NCI-H1694 (cell line): Measurements from ENCODE around the gene CEBPG.

Experiments used
- DNase-seq: peaks from one replicate; lab custom pipeline; 2025; lab: John Stamatoyannopoulos, UW

The CEBPG gene

GRCh38 chr19:33350538-33351309 is 22.8 kb upstream of the CEBPG start:
- DNase-seq = no peak

DNA sequence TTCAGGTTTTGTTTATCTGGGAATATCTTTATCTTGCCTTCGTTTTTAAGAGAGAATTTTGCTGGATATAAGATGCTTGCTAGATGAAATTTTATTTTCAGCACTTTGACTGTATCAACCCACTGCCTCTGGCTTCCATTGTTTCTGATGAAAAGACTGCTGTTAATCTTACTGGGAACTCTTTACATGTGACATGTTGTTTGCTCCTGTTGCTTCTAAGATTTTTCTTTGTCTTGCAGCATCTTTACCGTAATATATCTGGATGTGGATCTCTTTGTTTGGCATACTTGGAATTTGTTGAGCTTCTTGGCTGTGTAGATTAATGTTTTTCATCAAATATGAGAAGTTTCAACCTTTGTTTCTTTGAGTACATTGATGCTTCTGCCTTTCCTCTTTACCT is 18.0 kb upstream of the CEBPG start:
- no peak for DNase-seq

GRCh38 chr19:33357556-33357955 is 16.0 kb upstream of the CEBPG start:
- DNase-seq = no peak

DNA sequence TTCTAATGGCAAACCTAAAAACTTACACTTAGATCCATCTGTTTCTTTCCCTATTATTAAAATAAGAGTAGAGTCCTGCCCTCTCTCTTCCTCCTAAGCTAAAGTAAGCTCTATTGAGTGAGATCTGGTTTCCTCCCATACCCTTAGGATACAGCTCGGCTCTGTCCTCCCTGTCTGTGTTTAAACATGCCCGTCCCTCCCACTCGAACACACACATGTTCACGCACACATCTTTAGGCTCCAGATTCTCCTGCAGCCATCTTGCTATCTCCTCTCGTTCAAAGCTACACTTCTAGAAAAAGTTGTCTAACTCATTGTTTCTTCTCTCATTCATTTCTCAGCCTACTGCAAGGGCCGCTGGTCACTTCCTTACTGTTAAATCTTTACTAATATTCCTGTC is 15.1 kb upstream of the CEBPG start:
- DNase-seq = no peak

DNA sequence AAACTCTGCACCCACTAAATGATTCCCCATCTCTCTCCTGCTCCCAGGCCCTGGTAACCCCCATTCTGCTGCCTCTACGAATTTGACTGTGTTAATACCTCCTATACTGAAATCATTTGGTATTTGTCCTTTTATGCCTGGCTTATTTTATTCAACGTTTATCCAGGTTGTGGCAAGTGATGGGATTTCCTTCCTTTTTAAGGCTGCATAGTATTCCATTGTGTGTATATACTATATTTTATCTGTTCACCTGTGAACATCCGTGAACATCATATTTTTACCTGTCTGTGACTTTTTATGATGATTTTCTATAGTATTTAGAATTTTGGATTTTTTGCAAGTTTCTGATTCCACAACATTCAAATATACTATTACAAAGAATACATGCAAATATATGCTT is 13.9 kb upstream of the CEBPG start:
- DNase-seq = no peak

DNA sequence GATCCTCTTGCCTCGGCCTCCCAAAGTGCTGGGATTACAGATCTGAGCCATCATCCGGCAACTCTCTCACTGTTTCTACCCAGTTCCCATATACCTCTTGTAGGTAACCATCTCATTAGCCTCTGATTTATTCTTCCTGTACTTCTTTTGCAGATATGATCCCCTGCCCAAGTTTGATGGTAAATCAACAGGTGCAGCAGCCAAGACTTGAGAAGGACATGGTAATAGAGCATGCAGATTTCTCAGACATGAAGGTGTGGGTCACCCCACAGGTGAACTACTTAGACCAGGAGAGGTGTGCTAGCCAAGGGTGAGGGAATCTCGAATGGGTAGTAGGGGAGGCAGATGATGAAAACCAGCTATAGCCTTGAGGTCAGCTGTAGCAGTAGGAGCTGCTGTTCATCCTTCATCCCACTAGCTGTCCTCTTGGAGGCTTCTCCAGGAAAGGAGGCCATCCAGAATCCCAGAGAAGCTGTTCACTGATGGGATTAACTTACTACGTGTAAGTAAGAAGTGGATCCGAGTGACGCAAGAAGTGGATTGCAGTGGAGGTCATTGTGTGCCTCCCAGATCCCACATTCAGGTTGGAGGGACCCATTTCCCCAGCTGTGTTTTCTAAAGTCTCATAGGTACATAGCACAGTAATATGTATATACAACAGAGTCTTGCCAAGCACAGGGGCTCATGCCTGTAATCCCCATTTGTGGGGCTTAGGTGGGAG is 10.8 kb upstream of the CEBPG start:
- no peak for DNase-seq

- DNase-seq = no peak
Observed at GRCh38 chr19:33363476-33363875, 10.0 kb upstream of the CEBPG start.

DNA sequence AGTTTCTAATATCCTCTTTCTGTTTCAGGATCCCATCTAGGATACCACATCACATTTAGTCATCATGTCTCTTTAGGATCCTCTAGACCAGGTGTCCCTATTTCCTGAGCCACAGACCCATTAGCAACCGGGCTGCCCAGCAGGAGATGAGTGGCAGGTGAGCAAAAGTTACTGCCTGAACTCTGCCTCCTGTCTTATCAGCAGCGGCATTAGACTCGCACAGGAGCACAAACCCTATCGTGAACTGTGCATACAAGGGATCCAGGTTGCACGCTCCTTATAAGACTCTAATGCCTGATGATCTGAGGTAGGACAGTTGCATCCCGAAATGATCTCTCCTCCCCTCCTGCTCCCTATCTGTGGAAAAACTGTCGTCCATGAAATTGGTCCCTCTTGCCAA is 7.8 kb upstream of the CEBPG start:
- DNase-seq = no peak

DNA sequence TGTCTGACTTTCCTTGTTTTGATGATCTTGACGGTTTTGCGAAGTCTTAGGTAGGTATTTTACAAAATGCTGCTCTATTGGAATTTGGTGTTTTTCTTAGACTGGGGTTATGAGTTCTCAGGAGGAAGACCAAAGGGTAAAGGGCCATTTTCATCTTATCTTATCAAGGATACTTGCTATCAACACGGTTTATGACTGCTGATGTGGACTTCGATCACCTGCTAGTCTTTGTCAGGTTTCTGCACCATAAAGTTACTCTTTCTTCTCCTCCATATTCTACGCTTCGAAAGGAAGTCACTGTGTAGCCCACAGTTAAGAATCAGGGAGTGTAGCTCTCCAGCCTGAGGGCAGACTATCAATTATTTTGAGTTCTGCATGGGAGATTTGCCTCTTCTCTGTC is 7.4 kb upstream of the CEBPG start:
- DNase-seq = no peak

- DNase-seq = no peak
Observed at GRCh38 chr19:33366897-33367296, 6.6 kb upstream of the CEBPG start.

DNA sequence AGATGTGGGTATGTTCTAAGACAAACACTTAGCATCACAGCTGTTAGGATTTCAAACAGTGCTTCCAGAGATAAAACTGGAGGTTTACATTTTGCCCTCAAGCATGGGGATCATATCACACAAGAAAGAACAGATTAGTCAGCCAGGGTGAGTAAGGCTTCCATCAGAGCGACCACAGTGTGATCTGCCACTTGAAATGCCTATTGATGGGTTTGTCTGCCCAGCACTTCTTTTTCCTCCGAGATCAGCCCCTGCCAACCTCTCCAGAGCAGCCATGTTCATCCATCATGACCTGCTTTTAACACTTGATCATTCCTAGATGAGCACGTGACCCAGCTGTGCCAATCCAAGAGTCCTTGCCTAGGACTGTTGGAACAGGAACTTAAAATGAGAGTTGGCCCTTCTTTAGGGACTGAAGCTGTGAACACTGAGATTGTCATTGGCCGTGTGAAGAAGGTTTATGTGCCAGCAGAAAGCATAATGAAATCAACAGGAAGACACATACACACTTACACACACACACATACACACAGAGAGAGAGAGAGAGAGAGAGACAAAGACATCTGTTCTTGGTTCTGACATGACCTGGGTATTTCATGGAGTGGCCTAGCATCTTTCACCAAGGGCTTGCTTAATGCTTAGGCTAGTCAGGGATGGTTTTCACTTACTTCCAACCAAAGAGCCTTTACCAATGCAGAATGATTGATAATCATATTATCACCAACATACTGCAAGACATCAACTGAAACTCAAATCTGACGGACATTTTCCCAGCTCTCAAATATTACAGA is 5.2 kb upstream of the CEBPG start:
- no peak for DNase-seq

- no peak for DNase-seq
Observed at GRCh38 chr19:33370783-33371182, 2.7 kb upstream of the CEBPG start.

- DNase-seq = peak; percentile 27
Observed at GRCh38 chr19:33374236-33374714, 766 bp downstream of the CEBPG start.

DNA sequence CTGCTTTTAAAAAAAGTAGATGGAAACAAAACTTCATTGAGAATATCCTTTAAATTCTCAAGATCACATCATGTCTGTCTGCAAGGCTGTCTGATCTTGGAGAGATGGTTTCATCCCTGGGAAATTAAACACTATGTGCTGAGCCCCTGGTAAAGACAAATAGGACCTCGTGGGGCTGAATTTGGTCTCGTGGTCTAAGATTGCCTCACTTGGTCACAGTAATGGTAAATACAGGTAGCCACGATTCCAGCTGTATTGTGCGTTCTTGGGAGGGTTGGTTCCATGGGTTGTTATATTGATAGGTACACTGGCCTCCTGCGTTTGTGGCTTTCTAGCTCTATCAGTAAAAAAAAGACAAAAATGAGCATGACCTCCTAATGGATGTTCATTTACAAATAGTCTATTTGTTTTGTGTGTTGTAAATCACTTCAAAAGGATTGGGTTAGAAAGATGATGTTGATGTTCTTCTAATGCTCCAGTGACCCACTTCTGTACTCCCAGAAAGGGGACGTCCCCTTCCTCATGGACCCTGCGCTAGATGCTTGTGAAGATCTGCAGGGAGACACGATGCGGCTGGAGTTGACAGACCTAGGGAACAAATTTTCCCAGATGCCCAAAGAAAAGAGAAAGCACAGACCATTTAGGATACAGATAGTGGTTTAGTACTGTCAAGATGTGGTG is 1.8 kb downstream of the CEBPG start:
- no peak for DNase-seq

DNA sequence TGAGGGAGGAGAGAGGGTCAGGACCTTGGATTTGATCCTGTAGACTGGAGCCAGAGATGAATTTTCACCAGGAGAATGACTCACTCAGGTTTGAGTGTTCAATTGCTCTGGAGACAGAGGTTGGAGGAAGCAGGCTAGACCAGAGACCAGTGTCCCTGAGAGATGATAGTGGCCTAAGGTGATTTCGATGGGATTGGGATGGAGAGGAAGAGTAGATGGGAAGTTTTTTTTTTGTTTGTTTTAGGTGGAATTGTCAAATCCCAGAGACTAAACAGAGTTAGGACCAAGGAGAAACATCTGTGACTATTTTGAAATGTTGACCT is 2.3 kb downstream of the CEBPG start:
- no peak for DNase-seq

GRCh38 chr19:33376423-33376822 is 2.9 kb downstream of the CEBPG start:
- DNase-seq = no peak

GRCh38 chr19:33376941-33377557 is 3.5 kb downstream of the CEBPG start:
- no peak for DNase-seq

DNA sequence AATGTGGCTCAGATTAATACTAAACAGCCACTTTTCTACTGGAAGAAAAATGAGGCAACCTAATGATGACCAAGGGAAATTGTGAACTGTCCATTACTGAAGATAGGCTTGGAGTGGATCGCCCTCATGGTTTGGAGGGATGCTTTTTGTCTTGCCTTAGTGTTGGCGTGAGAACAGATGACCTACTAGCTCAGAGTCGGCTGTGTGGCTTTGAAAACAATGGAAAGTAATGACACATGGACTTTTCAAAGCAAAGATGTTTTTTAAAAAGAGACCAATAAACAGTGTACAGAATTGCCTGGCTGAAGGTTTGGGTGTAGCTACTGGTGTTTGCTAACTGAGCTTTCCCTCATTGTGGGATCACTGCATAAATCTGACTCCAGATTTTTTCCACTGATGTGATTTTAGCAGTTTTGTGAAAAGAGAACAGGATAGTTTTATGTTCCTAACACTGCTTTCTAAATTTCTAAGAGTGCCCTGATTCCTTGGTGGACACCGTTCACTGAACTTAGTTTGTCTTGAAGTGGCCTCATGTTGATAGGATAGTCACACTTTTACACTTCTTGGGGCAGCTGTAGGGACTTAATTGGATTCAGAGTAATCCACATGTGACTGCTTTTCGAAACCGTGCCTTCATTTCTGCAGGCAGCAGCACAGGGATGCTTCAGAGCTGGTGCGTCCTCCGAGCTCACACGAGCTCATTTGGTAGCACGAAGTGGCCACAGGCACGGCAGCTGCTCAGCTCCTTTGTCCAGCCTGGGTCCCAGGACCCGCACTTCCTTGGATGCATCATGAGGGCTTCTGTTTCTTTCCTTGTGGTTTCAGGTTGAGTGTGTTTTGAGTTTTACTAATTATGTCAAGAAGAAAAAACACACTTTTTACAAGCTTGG is 4.3 kb downstream of the CEBPG start:
- no peak for DNase-seq

DNA sequence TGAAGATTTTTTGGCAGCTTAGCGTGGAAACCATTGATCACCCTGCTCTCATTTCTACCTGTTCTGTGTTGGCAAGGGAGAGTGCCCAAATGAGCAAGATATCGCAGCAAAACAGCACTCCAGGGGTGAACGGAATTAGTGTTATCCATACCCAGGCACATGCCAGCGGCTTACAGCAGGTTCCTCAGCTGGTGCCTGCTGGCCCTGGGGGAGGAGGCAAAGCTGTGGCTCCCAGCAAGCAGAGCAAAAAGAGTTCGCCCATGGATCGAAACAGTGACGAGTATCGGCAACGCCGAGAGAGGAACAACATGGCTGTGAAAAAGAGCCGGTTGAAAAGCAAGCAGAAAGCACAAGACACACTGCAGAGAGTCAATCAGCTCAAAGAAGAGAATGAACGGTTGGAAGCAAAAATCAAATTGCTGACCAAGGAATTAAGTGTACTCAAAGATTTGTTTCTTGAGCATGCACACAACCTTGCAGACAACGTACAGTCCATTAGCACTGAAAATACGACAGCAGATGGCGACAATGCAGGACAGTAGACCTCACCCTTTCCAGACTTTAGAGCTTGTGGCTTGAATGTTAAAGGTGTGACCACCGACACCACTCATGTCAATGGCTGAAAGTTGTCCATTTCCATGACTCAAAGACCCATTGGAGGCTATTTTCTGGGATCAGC is 5.8 kb downstream of the CEBPG start:
- DNase-seq = no peak

DNA sequence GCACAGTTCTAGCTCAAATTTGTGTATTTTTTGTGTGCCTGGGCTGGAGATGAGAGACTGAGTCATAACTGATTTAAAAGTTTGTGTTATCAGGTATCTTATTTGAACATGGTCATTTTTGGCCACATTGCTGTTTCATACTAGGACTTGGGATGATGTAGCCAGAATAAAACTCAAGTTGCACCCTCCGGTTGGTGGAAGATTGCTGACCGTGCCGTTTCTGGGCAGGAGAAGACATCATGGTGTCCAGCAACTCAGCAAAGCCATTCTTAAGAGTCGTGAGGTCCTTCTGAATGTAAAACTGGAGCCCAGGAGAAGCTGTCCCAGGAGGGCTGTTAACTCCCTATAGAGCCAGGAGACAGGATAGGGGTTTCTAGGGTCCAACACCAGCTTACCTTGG is 7.6 kb downstream of the CEBPG start:
- DNase-seq = no peak
